ENCODE results near the gene GOLGA8M.
"Not testable (repeated sequence)": the region's sequence is repeated elsewhere in the genome, so short reads cannot be mapped to it uniquely, and the experiment has no call there.

GOLGA8M gene

DNA sequence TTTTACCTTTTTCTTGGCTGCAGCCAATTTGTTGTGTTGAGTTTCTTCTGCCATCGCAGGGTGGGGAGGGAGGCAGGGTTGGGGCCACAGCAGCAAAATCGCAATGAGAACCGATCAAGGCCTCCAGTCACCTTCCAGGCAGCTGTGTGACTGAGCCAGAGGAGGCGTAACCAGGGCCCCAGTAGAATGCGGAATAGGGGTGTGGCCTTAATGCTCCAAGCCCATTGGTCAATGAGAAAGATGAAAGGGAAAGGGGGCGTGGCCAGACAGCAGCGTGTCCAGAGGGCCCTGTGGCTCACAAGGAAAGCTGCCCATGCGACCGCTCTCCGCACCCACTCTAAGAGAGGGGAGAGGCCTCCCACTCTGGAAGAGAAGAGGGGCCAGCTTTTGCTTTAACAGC is at the start of gene GOLGA8M:
Gene GOLGA8M, minus strand, starts transcription at position 152 of the 400 bp plus-strand sequence. Its CDS starts 98 bp downstream, at position 54.
- in situ Hi-C loops (cut with HindIII; ENCODE audit: low sequenced_read_pairs); H3K4me3 ChIP-seq (ENCODE audit: low read depth, low read length); DNase-seq (ENCODE audit: low read depth): not testable (repeated sequence)

GRCh38 chr15:28742890-28743289 is 30.7 kb upstream of the GOLGA8M start:
- in situ Hi-C loops (cut with HindIII; ENCODE audit: low sequenced_read_pairs); H3K4me3 ChIP-seq (ENCODE audit: low read depth, low read length): not testable (repeated sequence)

DNA sequence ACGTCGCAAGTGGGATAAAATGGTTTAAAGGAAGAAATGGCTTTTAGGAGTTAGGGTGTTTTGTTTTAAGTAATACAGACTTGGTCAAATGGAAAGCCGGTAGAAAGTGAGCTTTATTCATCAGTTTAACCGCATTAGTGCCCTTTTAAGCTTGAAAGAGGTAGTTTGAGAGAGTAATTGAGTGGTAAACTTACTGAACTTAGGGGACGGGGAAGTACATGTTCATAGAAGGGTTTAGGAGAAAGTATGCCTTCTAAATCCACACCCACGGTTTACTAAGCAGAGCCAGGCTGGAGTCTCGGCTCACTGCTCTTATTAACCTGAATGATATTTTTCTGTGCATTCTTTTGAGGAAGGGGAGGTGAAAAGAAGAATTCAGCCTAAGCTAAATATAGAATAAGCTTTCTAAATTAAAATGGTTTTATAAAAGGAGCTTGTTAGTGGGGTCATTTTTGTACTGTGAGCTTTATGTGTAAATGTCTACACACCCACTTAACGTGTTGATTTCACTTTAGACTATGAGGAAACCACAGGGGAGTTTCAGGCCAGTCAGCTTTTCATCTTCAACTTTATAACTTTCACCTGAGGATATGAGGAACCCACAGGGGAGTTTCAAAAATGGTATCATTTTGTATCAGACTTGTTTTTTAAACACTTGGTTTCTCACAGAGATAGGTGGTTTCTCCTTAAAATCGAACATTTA is 26.5 kb upstream of the GOLGA8M start:
- peak overlapping the region; percentile 28 for H3K4me3 ChIP-seq (ENCODE audit: low read depth, low read length)
- DNase-seq (ENCODE audit: low read depth); in situ Hi-C loops (cut with HindIII; ENCODE audit: low sequenced_read_pairs): not testable (repeated sequence)

More at GRCh38 chr15:28742890-28743289, 30.7 kb upstream of the GOLGA8M start:
- DNase-seq (ENCODE audit: low read depth), result not testable (repeated sequence)

- in situ Hi-C loops (cut with HindIII; ENCODE audit: low sequenced_read_pairs); DNase-seq (ENCODE audit: low read depth): not testable (repeated sequence)
- peak overlapping the region; percentile 32 for H3K4me3 ChIP-seq (ENCODE audit: low read depth, low read length)
Measured at GRCh38 chr15:28738200-28738561, 26.0 kb upstream of the GOLGA8M start.

DNA sequence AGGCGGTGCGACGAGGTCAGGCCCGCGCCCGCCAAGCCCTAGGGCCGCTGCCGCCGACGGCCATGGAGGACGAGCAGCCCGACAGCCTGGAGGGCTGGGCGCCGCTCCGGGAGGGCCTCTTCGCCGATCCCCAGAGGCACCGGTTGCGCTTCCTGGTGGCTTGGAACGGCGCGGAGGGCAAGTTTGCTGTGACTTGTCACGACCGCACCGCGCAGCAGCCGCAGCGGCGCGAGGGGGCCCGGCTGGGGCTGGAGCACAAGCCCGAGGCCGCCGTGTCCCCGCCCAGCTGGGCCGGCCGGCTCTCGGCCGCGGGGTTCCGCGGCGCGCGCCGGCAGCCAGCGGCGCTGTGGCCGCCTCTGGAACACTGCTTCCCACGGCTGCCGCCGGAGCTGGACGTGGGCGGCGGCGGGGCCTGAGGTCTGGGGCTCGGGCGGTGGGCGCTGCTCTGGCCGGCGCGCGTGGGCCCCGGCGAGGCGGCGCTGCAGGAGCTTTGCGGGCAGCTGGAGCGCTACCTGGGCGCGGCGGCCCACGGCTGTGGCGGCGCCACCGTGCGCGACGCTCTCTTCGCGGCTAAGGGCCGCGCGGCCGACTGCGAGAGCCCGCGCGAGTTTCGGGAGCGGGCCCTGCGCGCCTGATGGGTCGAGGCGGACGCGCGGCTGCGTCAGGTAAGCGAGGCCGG is 25.4 kb upstream of the GOLGA8M start:
- peak overlapping the region; percentile 32 for H3K4me3 ChIP-seq (ENCODE audit: low read depth, low read length)
- DNase-seq (ENCODE audit: low read depth); in situ Hi-C loops (cut with HindIII; ENCODE audit: low sequenced_read_pairs): not testable (repeated sequence)

DNA sequence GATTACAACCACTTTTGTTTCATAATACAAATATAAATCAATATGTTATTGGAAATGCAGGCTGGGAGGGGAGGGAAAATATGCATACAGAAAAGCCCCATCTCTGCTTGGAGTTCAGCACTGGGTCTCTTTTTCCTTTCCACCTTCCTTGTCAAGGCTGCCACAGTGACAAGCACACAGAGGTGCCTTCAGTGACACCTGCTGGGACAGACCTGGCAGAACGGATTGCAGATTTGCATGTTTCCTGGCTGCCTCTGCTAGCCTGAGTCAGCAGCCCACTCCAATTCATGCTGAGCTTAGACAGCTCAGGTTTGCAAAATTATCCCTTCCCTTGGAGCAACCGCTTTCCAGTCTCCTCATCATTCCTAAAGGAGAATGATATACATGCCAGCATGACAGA is 15.8 kb upstream of the GOLGA8M start:
- DNase-seq (ENCODE audit: low read depth); in situ Hi-C loops (cut with HindIII; ENCODE audit: low sequenced_read_pairs); H3K4me3 ChIP-seq (ENCODE audit: low read depth, low read length): not testable (repeated sequence)

- in situ Hi-C loops (cut with HindIII; ENCODE audit: low sequenced_read_pairs); DNase-seq (ENCODE audit: low read depth); H3K4me3 ChIP-seq (ENCODE audit: low read depth, low read length): not testable (repeated sequence)
Measured at GRCh38 chr15:28727026-28727425, 14.8 kb upstream of the GOLGA8M start.

DNA sequence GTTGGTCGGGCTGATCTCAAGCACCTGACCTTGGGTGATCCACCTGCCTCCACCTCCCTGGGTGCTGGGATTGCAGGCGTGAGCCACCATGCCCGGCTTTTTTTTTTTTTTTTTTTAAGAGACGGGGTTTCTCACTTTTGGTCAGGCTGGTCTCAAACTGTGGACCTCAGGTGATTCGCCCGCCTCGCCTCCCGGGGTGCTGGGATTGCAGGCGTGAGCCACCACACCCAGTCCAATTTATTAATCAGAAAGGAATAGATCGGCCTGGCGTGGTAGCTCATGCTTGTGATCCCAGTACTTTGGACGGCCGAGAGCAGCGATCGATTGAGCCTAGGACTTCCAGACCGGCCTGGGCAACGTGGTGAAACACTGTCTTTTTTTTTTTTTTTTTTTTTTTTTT is 13.9 kb upstream of the GOLGA8M start:
- H3K4me3 ChIP-seq (ENCODE audit: low read depth, low read length), result no peak overlapping the region
- TF ChIP-seq, protein P1, sequence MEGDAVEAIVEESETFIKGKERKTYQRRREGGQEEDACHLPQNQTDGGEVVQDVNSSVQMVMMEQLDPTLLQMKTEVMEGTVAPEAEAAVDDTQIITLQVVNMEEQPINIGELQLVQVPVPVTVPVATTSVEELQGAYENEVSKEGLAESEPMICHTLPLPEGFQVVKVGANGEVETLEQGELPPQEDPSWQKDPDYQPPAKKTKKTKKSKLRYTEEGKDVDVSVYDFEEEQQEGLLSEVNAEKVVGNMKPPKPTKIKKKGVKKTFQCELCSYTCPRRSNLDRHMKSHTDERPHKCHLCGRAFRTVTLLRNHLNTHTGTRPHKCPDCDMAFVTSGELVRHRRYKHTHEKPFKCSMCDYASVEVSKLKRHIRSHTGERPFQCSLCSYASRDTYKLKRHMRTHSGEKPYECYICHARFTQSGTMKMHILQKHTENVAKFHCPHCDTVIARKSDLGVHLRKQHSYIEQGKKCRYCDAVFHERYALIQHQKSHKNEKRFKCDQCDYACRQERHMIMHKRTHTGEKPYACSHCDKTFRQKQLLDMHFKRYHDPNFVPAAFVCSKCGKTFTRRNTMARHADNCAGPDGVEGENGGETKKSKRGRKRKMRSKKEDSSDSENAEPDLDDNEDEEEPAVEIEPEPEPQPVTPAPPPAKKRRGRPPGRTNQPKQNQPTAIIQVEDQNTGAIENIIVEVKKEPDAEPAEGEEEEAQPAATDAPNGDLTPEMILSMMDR (IDR thresholded peaks at IDR 0.05; ENCODE audit: low read depth, low read length, missing control alignments), result no peak
- no peak for DNase-seq (ENCODE audit: low read depth)
- in situ Hi-C loops (cut with HindIII; ENCODE audit: low sequenced_read_pairs), result no loop called here

GRCh38 chr15:28725556-28725955 is 13.3 kb upstream of the GOLGA8M start:
- DNase-seq (ENCODE audit: low read depth), result no peak
- TF ChIP-seq, protein P1 (IDR thresholded peaks at IDR 0.05; ENCODE audit: low read depth, low read length, missing control alignments), result no peak
- no peak overlapping the region for H3K4me3 ChIP-seq (ENCODE audit: low read depth, low read length)
- in situ Hi-C loops (cut with HindIII; ENCODE audit: low sequenced_read_pairs), result no loop called here

- in situ Hi-C loops (cut with HindIII; ENCODE audit: low sequenced_read_pairs); DNase-seq (ENCODE audit: low read depth); H3K4me3 ChIP-seq (ENCODE audit: low read depth, low read length): not testable (repeated sequence)
Measured at GRCh38 chr15:28723986-28724385, 11.8 kb upstream of the GOLGA8M start.

GRCh38 chr15:28719626-28720025 is 7.4 kb upstream of the GOLGA8M start:
- H3K4me3 ChIP-seq (ENCODE audit: low read depth, low read length); DNase-seq (ENCODE audit: low read depth); in situ Hi-C loops (cut with HindIII; ENCODE audit: low sequenced_read_pairs): not testable (repeated sequence)

DNA sequence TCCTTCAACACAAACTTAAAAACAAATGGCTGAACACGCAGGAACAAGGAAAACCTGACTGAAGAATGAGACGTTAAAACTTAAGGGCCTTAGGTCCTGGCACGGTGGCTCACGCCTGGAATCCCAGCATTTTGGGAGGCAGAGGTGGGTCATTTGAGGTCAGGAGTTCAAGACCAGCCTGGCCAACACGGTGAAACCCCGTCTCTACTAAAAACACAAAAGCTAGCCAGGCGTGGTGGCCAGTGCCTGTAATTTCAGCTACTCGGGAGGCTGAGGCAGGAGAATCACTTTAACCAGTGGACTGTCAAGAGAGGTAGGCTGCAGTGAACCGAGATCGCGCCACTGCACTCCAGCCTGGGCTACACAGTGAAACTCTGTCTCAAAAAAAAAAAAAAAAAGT is 6.4 kb upstream of the GOLGA8M start:
- H3K4me3 ChIP-seq (ENCODE audit: low read depth, low read length); DNase-seq (ENCODE audit: low read depth); in situ Hi-C loops (cut with HindIII; ENCODE audit: low sequenced_read_pairs): not testable (repeated sequence)

- H3K4me3 ChIP-seq (ENCODE audit: low read depth, low read length); in situ Hi-C loops (cut with HindIII; ENCODE audit: low sequenced_read_pairs): not testable (repeated sequence)
- peak; percentile 34 for DNase-seq (ENCODE audit: low read depth)
Measured at GRCh38 chr15:28714176-28714575, 2.0 kb upstream of the GOLGA8M start.

GRCh38 chr15:28703927-28704326 is 8.3 kb downstream of the GOLGA8M start:
- DNase-seq (ENCODE audit: low read depth); in situ Hi-C loops (cut with HindIII; ENCODE audit: low sequenced_read_pairs); H3K4me3 ChIP-seq (ENCODE audit: low read depth, low read length): not testable (repeated sequence)

DNA sequence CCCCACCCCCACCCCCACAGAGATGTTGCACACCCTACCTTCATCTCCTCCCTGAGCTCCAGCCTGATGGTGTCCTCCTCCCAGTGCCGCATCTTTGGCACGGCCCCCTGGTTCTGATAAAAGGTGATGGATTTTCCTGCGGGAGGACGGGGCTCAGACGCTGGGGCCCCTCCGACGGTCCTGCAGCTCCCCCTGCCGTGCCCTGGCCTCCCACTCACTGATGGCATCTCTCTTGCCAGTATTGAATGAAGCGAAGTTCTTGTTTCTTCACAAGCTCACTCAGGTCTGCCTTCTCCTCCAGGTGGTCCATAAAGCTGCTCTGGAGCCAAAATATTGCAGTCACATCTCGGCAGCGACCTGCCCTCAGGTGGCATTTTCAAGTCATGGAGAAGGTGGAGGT is 9.8 kb downstream of the GOLGA8M start:
- H3K4me3 ChIP-seq (ENCODE audit: low read depth, low read length); in situ Hi-C loops (cut with HindIII; ENCODE audit: low sequenced_read_pairs); DNase-seq (ENCODE audit: low read depth): not testable (repeated sequence)
